Breast epithelium (tissue), 3 donors: ENCODE data around the gene PMP22.

Experiments used
- POLR2AphosphoS5 ChIP-seq, 3 donors: sonication (generic); formaldehyde crosslinking; IDR thresholded peaks; one replicate each; pipeline ENCODE4 v1.6.1; 2017; ENCODE audit warnings: antibody characterized with exemption in 3 of 3
- TF ChIP-seq, protein P1 (sequence below), 3 donors: fragments of 450-650 bp; IDR thresholded peaks; one replicate each; pipeline ENCODE4 v1.5.1; 2016 to 2017; ENCODE audit warnings: antibody characterized with exemption in 3 of 3, mild to moderate bottlenecking in 3 of 3, moderate library complexity in 3 of 3

DNA sequence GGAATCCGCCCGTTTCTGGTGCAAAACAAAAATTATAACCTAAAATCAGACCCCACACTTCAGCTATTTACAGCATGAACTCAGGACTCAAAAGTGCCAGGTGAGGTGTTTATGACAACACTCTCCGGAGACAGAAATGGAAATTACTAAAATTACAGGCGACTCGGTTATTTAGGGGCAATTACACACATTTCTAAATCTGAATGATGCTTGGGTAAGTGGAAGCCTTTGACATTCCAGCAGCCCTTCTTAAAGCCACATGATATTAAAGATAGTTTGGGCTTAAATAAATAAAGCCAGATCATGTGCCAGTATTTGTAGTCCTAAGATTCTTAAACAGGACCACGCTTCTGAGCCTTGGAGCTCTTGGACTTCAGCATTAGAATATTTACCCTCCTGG, 36.7 kb upstream of the PMP22 start:
- no peak for TF ChIP-seq POLR2AphosphoS5 (IDR thresholded peaks at IDR 0.05)
- TF ChIP-seq, protein P1, sequence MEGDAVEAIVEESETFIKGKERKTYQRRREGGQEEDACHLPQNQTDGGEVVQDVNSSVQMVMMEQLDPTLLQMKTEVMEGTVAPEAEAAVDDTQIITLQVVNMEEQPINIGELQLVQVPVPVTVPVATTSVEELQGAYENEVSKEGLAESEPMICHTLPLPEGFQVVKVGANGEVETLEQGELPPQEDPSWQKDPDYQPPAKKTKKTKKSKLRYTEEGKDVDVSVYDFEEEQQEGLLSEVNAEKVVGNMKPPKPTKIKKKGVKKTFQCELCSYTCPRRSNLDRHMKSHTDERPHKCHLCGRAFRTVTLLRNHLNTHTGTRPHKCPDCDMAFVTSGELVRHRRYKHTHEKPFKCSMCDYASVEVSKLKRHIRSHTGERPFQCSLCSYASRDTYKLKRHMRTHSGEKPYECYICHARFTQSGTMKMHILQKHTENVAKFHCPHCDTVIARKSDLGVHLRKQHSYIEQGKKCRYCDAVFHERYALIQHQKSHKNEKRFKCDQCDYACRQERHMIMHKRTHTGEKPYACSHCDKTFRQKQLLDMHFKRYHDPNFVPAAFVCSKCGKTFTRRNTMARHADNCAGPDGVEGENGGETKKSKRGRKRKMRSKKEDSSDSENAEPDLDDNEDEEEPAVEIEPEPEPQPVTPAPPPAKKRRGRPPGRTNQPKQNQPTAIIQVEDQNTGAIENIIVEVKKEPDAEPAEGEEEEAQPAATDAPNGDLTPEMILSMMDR (IDR thresholded peaks at IDR 0.05) = no peak
